ENCODE data around the gene TREML2.
"Not testable (repeated sequence)": the region's sequence is repeated elsewhere in the genome, so short reads cannot be mapped to it uniquely, and the experiment has no call there.

The TREML2 gene

DNA sequence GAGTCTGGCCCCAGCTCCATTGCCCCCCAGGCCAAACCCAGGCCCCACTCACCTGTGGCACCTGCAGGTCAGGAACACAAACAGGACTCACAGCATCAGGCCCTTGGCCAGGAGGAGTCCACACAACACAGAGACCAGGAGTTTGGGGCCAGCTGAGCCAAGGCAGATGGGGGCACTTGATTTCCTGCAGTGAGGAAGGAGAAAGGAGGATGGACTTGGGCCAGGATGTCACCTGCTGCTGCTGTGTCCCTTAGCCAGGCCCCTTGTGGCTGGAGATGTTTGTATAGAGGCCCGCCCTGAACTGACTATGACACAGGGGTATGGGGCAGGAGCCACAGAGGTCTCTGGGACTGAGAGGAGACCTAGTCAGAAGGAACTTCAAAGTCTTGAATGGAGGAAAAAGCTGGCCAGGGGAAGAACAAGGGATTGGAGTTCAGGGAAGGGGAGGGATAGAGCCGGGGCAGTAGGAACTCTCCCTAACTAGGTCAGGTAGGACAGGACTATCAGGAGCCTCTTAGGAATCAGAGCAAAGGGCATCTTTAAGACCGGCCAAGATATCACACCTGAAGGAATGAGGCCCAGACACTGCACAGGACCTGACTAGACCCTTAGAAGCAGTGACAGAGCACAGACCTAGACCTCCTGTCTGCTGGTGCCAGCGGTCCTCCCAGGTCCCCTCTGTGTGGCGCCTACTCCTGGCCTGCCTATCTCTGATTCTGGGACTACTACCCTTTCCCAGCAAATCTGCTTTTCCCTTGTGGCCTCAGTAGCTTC lies 8.8 kb upstream of the TREML2 start:
- no peak for FAIRE-seq
- no peak for DNase-seq (ENCODE audit: extremely low spot score, insufficient read length, low read depth)

GRCh38 chr6:41208439-41209106 lies 7.6 kb upstream of the TREML2 start:
- FAIRE-seq = no peak

GRCh38 chr6:41204156-41204555 lies 3.2 kb upstream of the TREML2 start:
- FAIRE-seq = no peak

More at GRCh38 chr6:41208439-41209106, 7.6 kb upstream of the TREML2 start:
- no peak for DNase-seq (ENCODE audit: extremely low spot score, insufficient read length, low read depth)

DNA sequence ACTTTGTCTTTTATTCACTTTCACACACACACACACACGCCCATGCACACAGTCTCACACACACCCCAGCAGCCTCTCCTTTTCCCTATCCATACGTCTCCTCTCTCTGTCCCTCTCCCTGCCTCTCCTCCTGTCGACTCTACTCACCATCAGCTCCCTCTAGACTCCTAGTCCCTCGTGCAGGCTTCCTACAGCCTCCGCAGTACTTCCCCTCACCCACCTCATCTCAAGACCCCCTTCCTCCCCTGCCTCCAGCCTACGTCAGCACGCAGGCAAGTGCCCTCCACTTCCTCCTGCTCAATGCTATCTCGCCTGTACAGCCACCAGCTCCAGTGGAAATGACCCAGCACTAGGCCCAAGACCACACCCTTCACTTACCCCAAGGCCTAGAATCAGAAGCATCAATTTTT lies 820 bp upstream of the TREML2 start:
- DNase-seq (ENCODE audit: extremely low spot score, insufficient read length, low read depth) (no peak), FAIRE-seq (no peak)

More at GRCh38 chr6:41204156-41204555, 3.2 kb upstream of the TREML2 start:
- DNase-seq (ENCODE audit: extremely low spot score, insufficient read length, low read depth) = no peak

DNA sequence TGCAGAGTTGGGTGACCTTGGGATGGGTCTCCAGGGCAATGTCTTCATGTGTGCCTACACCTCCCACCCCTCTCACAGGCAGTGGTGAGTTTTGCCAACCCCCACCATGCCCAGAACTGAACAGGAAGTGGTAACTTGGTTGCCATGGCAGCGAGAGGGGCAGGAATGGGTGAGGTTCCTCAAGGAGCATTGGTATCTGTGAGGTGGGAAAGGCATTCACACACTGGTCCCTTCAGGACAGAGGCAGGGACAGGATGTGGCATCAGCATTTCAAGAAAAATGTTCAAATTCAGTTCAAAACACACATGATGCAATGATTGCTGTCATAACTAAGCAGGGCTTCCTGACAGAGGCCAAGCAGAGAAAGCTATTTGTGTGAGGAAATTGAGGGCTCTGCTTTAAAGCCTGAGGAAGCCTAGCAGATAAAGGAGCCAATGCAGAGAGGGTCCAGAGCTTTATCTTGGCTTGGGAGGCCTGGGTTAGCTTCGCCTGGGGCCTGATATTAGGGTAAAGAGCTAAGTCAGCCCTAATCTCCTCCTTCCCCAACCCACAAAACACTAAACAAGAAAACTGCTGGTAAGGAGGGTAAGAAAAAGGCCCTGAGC lies 551 bp downstream of the TREML2 start:
- peak; percentile 63 for FAIRE-seq
- DNase-seq (ENCODE audit: extremely low spot score, insufficient read length, low read depth) = no peak

- FAIRE-seq (peak; percentile 69), DNase-seq (ENCODE audit: extremely low spot score, insufficient read length, low read depth) (no peak)
These were observed 1.2 kb downstream of the TREML2 start for GRCh38 chr6:41199552-41200246.

DNA sequence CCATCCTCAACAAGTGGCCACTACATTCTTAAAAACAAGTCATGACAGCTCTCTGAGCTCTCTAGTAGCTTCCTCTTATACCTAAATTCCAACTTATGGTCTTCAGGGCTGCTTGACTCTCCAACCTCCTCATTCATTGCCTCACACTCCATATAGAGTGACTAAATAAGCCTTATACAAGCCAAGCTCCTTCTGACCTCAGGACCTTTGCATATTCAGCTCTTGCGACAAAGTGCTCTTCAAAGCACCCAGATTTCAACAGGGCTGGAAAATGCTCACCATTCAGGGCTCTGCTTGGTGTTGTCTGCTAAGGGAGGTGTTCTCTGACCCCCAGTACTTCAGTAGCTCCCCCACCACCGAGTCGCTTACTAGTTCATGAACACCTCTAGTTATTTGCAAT lies 3.7 kb downstream of the TREML2 start:
- DNase-seq (ENCODE audit: extremely low spot score, insufficient read length, low read depth) (no peak), FAIRE-seq (no peak)

- DNase-seq (ENCODE audit: extremely low spot score, insufficient read length, low read depth) (no peak), FAIRE-seq (no peak)
These were observed 6.6 kb downstream of the TREML2 start for GRCh38 chr6:41194386-41194785.

DNA sequence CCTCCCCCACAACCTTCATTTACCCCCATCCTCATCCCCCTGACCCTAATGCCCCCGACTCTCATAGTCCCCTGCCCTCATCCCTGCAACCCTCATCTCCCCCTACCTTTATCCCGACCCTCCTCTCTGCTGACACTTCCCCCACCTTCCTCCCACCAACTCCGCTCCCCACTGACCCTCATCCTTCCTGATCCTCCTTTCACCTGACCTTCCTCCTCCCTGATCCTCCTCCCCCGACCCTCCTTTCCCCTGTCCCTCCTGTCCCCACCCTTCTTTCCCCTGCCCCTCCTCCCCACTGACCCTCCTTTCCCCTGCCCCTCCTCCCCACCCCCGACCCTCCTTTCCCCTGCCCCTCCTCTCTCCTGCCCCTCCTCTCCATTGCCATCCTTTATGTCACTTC lies 7.1 kb downstream of the TREML2 start:
- FAIRE-seq = no peak
- DNase-seq (ENCODE audit: extremely low spot score, insufficient read length, low read depth) = no peak

GRCh38 chr6:41193171-41193734 lies 7.7 kb downstream of the TREML2 start:
- DNase-seq (ENCODE audit: extremely low spot score, insufficient read length, low read depth) = no peak
- no peak for FAIRE-seq

DNA sequence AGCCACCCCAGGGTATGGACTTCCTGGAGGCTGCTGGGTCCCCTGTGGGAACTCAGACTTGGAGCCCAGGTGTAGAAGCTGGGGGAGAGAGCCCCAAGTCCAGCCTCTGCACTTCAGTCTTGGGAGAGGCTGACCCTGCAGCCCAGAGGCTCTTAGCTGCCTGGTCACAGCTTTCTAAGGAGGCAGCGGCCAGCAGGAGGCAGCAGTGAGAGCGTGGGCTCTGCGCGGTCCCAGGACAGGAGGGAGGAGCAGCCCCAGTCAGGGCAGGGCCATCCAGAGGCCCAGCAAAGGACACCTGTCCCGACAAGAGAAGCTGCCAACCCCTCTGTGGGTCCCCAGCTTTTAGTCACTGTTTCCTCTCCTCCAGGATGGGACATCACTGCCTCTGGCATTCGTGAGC lies 9.4 kb downstream of the TREML2 start:
- DNase-seq (ENCODE audit: extremely low spot score, insufficient read length, low read depth) = no peak
- no peak for FAIRE-seq

GRCh38 chr6:41190791-41191190 lies 10.2 kb downstream of the TREML2 start:
- FAIRE-seq = no peak
- no peak for DNase-seq (ENCODE audit: extremely low spot score, insufficient read length, low read depth)

DNA sequence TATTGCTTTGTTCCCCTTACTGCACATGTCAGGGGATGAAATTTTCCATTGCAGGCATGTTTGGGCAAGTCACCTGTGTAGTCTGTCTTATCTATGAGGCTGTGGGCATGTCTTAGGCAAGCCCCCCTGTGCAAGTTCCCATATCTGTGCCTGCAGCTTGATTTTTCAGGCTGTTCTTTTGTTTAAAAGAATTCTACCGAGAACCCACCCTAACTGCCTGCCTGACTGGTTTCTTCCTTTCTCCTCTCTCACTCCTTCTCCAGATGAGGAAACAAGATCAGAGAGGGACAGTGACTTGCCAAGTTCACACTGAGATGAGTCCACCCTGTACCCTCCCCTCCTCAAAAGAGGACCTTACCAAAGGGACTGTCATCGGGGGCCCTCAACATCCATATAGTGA lies 11.0 kb downstream of the TREML2 start:
- FAIRE-seq = no peak
- no peak for DNase-seq (ENCODE audit: extremely low spot score, insufficient read length, low read depth)

DNA sequence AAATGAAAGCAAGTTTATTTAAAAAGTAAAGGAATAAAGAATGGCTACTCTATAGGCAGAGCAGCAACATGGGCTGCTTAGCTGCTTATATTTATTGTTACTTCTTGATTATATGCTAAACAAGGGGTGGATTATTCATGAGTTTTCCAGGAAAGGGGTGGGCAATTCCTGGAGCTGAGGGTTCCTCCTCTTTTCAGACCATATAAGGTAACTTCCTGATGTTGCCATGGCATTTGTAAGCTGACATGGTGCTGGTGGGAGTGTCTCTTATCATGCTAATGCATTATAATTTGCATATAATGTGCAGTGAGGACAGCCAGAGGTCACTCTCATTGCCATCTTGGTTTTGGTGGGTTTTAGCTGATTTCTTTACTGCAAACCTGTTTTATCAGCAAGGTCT lies 11.9 kb downstream of the TREML2 start:
- FAIRE-seq; DNase-seq (ENCODE audit: extremely low spot score, insufficient read length, low read depth): not testable (repeated sequence)

GRCh38 chr6:41187924-41188886 lies 12.7 kb downstream of the TREML2 start:
- DNase-seq (ENCODE audit: extremely low spot score, insufficient read length, low read depth) (no peak), FAIRE-seq (no peak)

- no peak for FAIRE-seq
- DNase-seq (ENCODE audit: extremely low spot score, insufficient read length, low read depth) = no peak
These were observed 14.9 kb downstream of the TREML2 start for GRCh38 chr6:41186031-41186562.

DNA sequence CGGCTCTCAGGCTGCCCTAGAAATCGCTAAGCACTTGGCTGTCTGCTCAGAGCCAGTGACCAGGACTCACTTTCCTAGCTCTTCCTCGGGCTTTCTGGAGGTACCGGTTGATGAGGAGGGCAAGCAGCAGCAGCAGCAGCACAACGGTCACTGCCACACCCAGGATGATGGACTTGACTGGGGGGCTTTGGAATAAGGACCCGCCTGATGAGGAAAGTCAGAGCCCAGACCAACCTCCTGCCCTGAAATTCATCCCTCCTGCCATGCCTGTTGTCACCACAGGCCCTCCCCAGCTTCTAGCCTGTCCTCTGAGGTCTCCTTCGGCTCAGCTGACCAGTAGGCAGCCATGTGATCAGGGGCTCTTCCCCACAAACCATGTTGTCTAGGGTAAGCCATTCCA lies 16.2 kb downstream of the TREML2 start:
- no peak for FAIRE-seq
- DNase-seq (ENCODE audit: extremely low spot score, insufficient read length, low read depth) = no peak

DNA sequence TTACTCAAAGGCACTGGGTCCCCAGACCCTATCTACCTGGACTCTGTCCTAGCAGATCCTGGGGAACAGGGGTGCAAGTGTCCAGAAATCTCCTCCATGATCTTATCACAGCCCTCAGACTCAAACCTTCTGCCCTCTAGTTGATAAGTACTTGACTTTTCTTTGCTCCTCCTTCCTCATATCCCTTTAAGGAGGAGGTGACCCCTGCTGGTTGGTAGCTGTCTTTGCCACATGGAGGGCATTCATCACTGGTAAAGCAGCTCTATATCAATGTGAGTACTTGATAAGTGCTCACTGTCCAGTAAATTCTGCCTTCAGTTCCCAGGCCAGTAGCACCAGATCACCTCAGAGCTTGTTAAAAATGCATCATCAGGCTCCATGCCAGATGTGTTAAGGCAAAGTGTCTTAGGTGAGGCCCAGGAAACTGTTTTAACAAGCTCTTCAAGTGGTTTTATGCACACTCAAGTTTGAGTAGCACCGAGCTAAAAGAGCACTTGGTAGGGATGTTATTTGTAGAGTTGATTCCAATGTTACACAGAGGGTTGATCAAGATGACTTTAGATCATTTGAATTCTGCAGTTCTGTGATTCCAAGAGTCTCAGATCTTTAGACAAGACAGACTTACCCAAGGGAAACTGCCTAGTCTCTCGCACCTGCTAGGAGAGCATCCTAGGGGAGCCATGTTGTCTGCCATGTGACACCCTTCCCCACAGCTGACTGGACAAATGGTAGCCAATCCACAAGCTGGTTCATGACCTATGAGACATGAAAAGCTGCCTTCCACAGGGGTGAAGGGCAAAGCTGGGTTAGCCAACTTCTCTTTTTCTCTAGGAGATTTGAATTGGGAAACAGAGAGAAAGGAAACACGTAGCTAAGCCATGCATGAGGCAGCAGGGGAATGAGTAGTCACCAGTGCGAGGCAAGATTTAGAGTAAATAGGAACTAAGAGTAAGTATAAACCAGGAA lies 18.6 kb downstream of the TREML2 start:
- peak; percentile 85 for FAIRE-seq
- no peak for DNase-seq (ENCODE audit: extremely low spot score, insufficient read length, low read depth)
